ENCODE measurements around the gene FBXO36. TPM values are rescaled to one million over a fixed set of nuclear protein-coding genes. Genes with fewer than 3 reads are reported as not detected.

The FBXO36 gene
- total RNA-seq, 1 experiment from 2014 or later, result 3.1 TPM

GRCh38 chr2:229969921-229970320 is 47.6 kb downstream of the FBXO36 start:
- no peak for DNase-seq (ENCODE audit: low read depth)

DNA sequence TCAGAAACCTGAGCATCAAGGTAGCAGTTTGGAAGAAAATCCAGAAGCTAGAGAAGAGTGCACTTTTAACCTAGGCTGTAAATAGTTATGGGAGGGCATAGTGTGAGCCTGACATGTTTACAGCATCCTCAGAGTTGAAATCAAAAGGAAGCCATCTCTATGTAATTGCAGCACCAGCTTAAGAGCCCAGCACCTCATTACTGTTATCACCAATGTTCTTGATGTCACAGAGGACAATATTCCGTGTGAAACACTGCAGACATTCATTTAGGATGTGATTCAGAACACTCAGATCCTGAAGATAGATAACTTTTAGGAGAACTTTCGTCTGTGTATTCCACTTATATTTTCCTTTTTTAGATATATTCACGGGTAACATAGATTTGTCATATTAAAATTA is 48.1 kb downstream of the FBXO36 start:
- no peak for DNase-seq (ENCODE audit: low read depth)

GRCh38 chr2:229971298-229971790 is 49.0 kb downstream of the FBXO36 start:
- no peak for DNase-seq (ENCODE audit: low read depth)

DNA sequence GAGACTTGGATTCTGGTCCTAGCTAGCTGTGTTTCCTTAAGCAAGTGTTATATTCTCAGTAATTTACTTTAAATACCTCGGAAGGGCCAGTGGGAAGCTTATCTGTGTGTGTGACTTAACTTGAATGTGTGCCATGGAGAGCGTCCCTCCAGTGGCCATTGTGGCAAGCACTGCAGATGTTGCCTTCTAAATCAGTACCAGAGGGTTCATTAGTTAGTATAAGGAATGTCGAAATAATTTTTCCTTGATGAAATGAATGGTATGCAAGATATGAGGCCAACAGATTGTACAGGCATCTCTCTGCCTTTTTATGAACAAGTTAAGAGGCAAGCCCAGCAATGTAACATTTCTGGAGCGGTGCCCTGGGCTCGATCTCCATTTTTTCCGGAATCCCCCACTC is 52.0 kb downstream of the FBXO36 start:
- DNase-seq (ENCODE audit: low read depth), result peak; percentile 27

DNA sequence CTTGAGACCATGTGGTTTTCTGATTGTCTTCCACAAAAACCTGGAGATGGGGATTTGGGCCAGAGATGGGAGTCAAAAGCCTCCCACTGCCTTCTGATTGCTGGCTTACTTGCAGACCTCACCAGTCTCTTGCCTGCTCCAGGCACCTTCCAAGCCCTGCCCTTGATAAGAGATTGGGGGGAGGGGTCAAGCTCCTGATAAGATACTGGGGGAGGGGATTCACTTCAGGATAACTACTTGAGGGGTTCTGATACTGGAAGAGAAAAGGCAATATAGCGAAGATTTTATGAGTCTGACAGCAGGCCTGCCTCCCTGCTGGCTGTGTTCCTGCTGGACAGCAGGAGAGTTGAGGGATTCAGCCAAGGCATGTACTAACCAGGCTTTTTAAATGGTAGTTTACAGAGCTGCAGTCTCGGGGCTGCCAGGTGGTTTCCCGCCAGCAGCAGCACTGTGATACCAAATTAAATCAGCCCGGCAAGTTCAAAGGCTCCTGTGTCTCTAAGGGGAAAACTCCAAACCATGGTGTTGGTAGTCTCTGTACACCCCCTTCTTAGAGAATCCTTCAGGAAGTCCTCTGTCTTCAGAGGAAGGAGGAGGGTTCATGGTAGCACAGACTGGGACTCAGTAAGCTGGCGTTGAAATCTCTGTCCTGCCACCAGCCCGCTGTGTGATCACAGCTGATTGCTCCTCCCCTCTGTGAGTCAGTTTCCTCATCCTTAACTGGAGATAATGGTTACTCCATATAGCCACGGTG is 58.3 kb downstream of the FBXO36 start:
- DNase-seq (ENCODE audit: low read depth), result no peak

- DNase-seq (ENCODE audit: low read depth), result no peak
Measured at GRCh38 chr2:229993236-229993635, 70.9 kb downstream of the FBXO36 start.

- no peak for DNase-seq (ENCODE audit: low read depth)
Measured at GRCh38 chr2:229996320-229996719, 74.0 kb downstream of the FBXO36 start.

DNA sequence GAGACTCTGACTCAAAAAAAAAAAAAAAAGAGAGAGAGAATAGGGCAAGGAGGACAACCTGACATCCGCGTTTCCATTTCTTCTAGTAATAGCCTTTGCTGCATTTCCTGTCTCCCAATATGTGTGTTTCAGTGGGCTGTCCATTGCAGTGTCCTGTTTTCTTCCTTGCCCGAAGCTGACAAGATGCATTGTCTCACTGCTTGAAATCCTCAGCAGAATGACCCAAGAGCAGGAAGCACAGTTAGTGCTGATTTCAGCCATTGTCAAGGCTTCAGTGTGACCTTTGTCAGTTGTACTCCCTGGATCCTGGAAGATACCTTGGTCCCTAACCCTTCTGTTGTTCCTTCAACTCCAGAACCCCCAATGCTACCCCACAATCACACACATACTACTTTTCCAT is 75.3 kb downstream of the FBXO36 start:
- DNase-seq (ENCODE audit: low read depth), result no peak

- no peak for DNase-seq (ENCODE audit: low read depth)
Measured at GRCh38 chr2:230000118-230000841, 78.0 kb downstream of the FBXO36 start.

GRCh38 chr2:230007931-230008707 is 85.8 kb downstream of the FBXO36 start:
- DNase-seq (ENCODE audit: low read depth), result peak; percentile 58

DNA sequence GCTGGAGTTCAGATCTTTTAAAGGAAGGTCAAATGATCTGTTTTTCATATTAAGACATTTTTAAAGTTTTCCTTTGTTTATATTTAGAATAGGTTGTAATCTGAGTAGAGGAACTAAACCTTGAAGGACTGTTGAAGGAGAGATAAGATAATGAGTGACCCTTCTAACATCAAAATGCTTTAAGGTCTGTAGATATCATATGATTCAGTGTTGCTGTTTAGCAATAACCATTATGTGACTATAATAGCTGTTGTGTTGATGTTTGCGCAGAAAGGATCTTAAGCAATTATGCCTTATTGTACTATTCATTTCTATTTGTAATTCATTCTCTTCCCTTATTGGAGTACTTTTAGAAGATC is 86.4 kb downstream of the FBXO36 start:
- no peak for DNase-seq (ENCODE audit: low read depth)

GRCh38 chr2:230010501-230010900 is 88.2 kb downstream of the FBXO36 start:
- no peak for DNase-seq (ENCODE audit: low read depth)

DNA sequence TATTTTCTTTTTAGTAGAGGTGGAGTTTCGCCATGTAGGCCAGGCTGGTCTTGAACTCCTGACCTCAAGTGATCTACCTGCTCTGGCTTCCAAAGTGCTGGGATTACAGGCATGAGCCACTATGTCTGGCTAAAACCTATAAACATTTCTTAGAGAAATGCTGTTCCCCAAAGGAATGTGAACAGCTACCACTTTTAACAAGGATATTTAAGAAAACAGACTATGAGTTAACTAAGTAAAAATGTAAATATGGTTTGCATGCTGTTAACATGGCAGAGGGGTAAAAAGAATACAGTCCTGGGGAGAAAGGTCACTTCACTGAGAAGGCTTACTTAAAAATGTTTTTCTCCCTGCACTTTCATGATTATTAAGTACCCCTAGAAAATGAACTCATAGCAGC is 89.3 kb downstream of the FBXO36 start:
- DNase-seq (ENCODE audit: low read depth), result peak; percentile 17

GRCh38 chr2:230012267-230012884 is 90.1 kb downstream of the FBXO36 start:
- DNase-seq (ENCODE audit: low read depth), result no peak

- DNase-seq (ENCODE audit: low read depth), result no peak
Measured at GRCh38 chr2:230016844-230017243, 94.5 kb downstream of the FBXO36 start.

DNA sequence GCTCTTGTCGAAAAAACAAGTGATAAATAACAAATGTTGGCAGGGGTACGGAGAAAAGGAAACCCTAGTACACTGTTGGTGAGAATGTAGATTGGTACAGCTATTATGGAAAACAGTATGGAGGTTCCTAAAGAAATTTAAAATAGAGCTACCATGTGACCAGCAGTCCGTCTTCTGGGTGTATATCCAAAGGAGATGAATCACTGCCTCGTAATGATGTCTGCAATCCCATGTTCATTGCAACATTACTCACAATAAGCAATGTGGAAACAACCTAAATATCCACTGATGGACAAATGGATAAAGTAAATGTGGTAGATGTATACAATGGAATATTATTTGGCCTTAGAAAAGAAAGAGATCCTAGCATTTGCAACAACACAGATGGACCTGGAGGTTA is 95.8 kb downstream of the FBXO36 start:
- peak; percentile 44 for DNase-seq (ENCODE audit: low read depth)

DNA sequence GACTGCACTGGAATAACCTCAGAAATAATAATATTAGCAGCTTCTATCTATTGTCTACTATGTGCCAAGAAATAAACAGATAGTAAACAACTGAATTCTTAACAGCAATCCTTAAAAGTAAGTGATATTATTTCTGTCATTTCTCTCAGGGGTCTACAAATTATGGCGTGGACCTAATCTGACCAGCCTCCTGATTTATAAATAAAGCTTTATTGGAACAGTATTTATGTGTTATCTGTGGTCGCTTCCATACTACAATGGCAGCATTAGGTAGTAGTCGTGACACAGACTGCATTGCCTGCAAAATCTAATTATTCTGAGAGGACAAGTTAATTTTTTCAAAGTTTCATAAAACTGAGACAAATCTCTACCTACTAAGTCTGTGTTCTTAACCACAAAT is 97.4 kb downstream of the FBXO36 start:
- DNase-seq (ENCODE audit: low read depth), result no peak

- no peak for DNase-seq (ENCODE audit: low read depth)
Measured at GRCh38 chr2:230023313-230023712, 101.0 kb downstream of the FBXO36 start.

DNA sequence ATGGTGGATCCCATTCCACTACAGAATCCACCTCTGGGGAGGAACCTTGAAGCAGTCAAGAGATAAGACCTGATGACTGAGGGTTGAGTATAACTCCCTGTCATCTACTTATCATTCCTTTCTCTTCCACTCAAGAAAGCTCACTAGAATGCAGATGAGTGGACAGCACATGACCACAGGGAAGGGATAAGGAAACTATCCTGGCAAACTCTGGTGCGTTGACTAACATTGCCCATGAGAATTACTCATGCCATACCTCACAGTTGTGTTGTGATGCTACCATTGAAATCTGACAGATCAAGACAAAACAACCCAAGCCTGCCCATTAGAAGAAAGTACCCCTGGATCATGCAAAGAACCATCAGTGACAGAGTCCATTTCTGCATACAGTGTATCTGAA is 119.9 kb downstream of the FBXO36 start:
- DNase-seq (ENCODE audit: low read depth), result peak; percentile 20

DNA sequence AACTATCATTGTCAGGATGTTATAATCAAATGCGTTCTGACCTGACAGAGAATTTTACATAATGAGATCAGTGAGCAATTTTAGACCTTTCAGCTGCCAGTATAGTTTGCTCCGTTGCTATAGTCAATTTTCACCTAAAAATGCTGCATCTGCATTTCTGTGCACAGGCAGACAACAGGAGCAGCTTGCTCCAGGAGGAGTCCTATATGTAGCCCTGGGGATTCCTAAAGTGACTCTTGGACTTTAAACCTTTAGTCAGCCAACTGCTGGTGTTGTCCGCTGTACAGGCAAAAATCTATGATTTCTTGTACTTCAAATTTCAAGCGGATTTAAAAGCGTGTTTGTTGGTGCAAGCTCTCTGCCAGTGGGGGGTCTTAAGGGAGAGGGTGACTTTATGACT is 120.7 kb downstream of the FBXO36 start:
- no peak for DNase-seq (ENCODE audit: low read depth)

- no peak for DNase-seq (ENCODE audit: low read depth)
Measured at GRCh38 chr2:230043461-230043860, 121.2 kb downstream of the FBXO36 start.

DNA sequence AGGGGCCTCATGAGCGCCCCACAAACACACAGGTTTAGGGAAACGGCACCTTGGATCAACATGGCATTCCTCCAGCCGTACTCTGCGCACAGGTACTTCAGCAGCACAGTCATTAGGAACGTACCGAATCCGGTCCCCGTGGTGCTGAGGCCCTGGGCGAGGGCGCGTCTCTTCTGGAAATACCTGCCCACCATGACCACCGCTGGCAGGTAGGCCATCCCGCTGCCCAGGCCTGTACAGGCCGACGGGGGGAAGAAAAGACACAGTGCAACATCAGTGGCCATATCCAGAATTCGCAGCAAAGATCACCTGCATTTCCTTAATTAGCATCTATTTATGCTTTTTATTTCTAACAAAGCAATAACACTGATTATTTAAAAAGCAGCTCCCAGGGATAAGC is 124.2 kb downstream of the FBXO36 start:
- no peak for DNase-seq (ENCODE audit: low read depth)

Data from LHCN-M2 (cell line).